HUES48 (cell line): ENCODE measurements around the gene CTDSP1.

Experiments used
- H3K27ac ChIP-seq: one replicate; pipeline ENCODE4 v1.7.0; 2013; ENCODE audit warnings: low read depth, low read length, inconsistent platforms
- H3K27me3 ChIP-seq: 2 replicates; pipeline ENCODE4 v1.6.1; 2013; ENCODE audit warnings: mild to moderate bottlenecking, low read length; ENCODE audit not compliant: control insufficient read depth, insufficient read depth
- H3K36me3 ChIP-seq: 2 replicates; pipeline ENCODE4 v1.6.1; 2013; ENCODE audit warnings: low read length; ENCODE audit not compliant: control insufficient read depth, insufficient read depth
- H3K4me1 ChIP-seq: 2 replicates; pipeline ENCODE4 v1.6.1; 2013; ENCODE audit warnings: mild to moderate bottlenecking, low read length; ENCODE audit not compliant: control insufficient read depth, insufficient read depth
- H3K4me3 ChIP-seq: 2 replicates; pipeline ENCODE4 v1.5.1; 2013; ENCODE audit warnings: mild to moderate bottlenecking, low read depth, low read length
- H3K9ac ChIP-seq: 2 replicates; pipeline ENCODE4 v1.6.1; 2013; ENCODE audit warnings: mild to moderate bottlenecking, low read depth, low read length, moderate library complexity
- H3K9me3 ChIP-seq: 2 replicates; pipeline ENCODE4 v1.6.1; 2013; ENCODE audit warnings: low read length; ENCODE audit not compliant: control insufficient read depth, insufficient read depth

The CTDSP1 gene

GRCh38 chr2:218428846-218429558 is 29.3 kb downstream of the CTDSP1 start:
- H3K9me3 ChIP-seq = no peaks in the 10 kb centered on the region
- H3K4me3 ChIP-seq = no peak overlapping the region
- no peaks in the 10 kb centered on the region for H3K4me1 ChIP-seq
- H3K27me3 ChIP-seq = no peaks in the 10 kb centered on the region
- no peaks in the 10 kb centered on the region for H3K36me3 ChIP-seq
- H3K27ac ChIP-seq = no peak overlapping the region
- H3K9ac ChIP-seq = no peak overlapping the region

- Histone ChIP-seq H3K36me3 (no peaks in the 10 kb centered on the region), H3K9ac (no peak overlapping the region), H3K27me3 (no peaks in the 10 kb centered on the region), H3K9me3 (no peaks in the 10 kb centered on the region), H3K4me3 (no peak overlapping the region), H3K4me1 (no peaks in the 10 kb centered on the region), H3K27ac (no peak overlapping the region)
These were observed 30.4 kb downstream of the CTDSP1 start for GRCh38 chr2:218429911-218430692.

GRCh38 chr2:218430721-218431120 is 31.1 kb downstream of the CTDSP1 start:
- Histone ChIP-seq H3K36me3 (no peaks in the 10 kb centered on the region), H3K27ac (no peak overlapping the region), H3K4me1 (no peaks in the 10 kb centered on the region), H3K4me3 (no peak overlapping the region), H3K9me3 (no peaks in the 10 kb centered on the region), H3K27me3 (no peaks in the 10 kb centered on the region), H3K9ac (no peak overlapping the region)

- no peak overlapping the region for H3K27ac ChIP-seq
- no peak overlapping the region for H3K9ac ChIP-seq
- H3K27me3 ChIP-seq = no peaks in the 10 kb centered on the region
- H3K4me1 ChIP-seq = no peaks in the 10 kb centered on the region
- no peak overlapping the region for H3K4me3 ChIP-seq
- H3K36me3 ChIP-seq = no peaks in the 10 kb centered on the region
- H3K9me3 ChIP-seq = no peaks in the 10 kb centered on the region
These were observed 32.2 kb downstream of the CTDSP1 start for GRCh38 chr2:218431878-218432277.

- Histone ChIP-seq H3K9me3 (no peaks in the 10 kb centered on the region), H3K9ac (no peak overlapping the region), H3K27me3 (no peaks in the 10 kb centered on the region), H3K27ac (no peak overlapping the region), H3K4me3 (no peak overlapping the region), H3K4me1 (no peaks in the 10 kb centered on the region), H3K36me3 (no peaks in the 10 kb centered on the region)
These were observed 33.2 kb downstream of the CTDSP1 start for GRCh38 chr2:218432676-218433365.

GRCh38 chr2:218434456-218434855 is 34.8 kb downstream of the CTDSP1 start:
- no peaks in the 10 kb centered on the region for H3K27me3 ChIP-seq
- no peak overlapping the region for H3K9ac ChIP-seq
- no peak overlapping the region for H3K27ac ChIP-seq
- H3K36me3 ChIP-seq = no peaks in the 10 kb centered on the region
- no peak overlapping the region for H3K4me3 ChIP-seq
- no peaks in the 10 kb centered on the region for H3K9me3 ChIP-seq
- no peaks in the 10 kb centered on the region for H3K4me1 ChIP-seq

GRCh38 chr2:218435003-218435982 is 35.6 kb downstream of the CTDSP1 start:
- H3K4me3 ChIP-seq = no peak overlapping the region
- no peaks in the 10 kb centered on the region for H3K27me3 ChIP-seq
- no peaks in the 10 kb centered on the region for H3K36me3 ChIP-seq
- H3K27ac ChIP-seq = no peak overlapping the region
- no peaks in the 10 kb centered on the region for H3K9me3 ChIP-seq
- H3K9ac ChIP-seq = no peak overlapping the region
- no peaks in the 10 kb centered on the region for H3K4me1 ChIP-seq

- H3K9me3 ChIP-seq = no peaks in the 10 kb centered on the region
- H3K4me1 ChIP-seq = no peaks in the 10 kb centered on the region
- H3K36me3 ChIP-seq = no peaks in the 10 kb centered on the region
- H3K27me3 ChIP-seq = no peaks in the 10 kb centered on the region
- H3K9ac ChIP-seq = no peak overlapping the region
- no peak overlapping the region for H3K27ac ChIP-seq
- H3K4me3 ChIP-seq = no peak overlapping the region
These were observed 37.3 kb downstream of the CTDSP1 start for GRCh38 chr2:218436992-218437391.

GRCh38 chr2:218437969-218438368 is 38.3 kb downstream of the CTDSP1 start:
- Histone ChIP-seq H3K9ac (no peak overlapping the region), H3K4me1 (no peaks in the 10 kb centered on the region), H3K4me3 (no peak overlapping the region), H3K9me3 (no peaks in the 10 kb centered on the region), H3K27ac (no peak overlapping the region), H3K27me3 (no peaks in the 10 kb centered on the region), H3K36me3 (no peaks in the 10 kb centered on the region)

- Histone ChIP-seq H3K27ac (no peak overlapping the region), H3K36me3 (no peaks in the 10 kb centered on the region), H3K9ac (no peak overlapping the region), H3K9me3 (no peaks in the 10 kb centered on the region), H3K4me3 (no peak overlapping the region), H3K27me3 (no peaks in the 10 kb centered on the region), H3K4me1 (no peaks in the 10 kb centered on the region)
These were observed 38.9 kb downstream of the CTDSP1 start for GRCh38 chr2:218438596-218438995.
